Ovary (tissue), 3 donors: ENCODE measurements around the gene WDR26.

Experiments used
- POLR2A ChIP-seq: fragments of 450-650 bp; IDR thresholded peaks from one replicate; pipeline ENCODE4 v1.6.1; 2017; ENCODE audit warnings: antibody characterized with exemption, mild to moderate bottlenecking, moderate library complexity
- TF ChIP-seq, protein P1 (sequence below), 3 donors: fragments of 450-650 bp in 2 of 3; fragments of 200-600 bp in 1 of 3; IDR thresholded peaks; one replicate each; pipeline versions ENCODE4 v1.5.1 to v1.8.0; 2016 to 2022; ENCODE audit warnings: antibody characterized with exemption in 3 of 3, mild to moderate bottlenecking in 1 of 3
- donor health status: DM: no; HTN: no; CAD: no.

DNA sequence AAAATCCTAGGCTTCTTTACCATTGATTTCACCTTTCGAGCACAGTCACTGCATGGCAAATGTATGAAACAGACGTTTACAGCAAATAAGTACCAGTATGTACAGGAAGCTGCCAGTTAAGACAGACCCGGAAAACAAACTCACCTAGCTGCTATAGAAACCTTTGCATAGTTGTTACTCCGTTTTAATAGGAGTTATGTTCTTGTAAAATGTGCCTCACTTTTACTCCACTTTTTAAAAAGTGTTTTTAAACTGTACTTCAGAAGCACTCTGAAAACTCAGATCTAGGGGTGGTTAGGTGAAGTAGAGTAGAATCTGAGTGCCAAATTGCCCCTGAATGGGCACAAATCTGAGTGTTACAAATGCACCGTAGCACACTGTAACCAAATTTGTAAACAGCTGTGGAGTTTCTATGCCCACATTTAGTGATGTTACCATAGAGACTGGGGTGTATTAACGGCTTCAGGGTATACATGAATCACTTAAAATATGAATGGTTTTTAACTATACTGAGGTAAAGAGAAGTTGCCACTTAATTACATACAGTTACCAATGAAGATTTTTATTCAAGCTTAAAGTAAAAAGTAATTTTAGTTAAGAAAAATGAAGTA lies 47.2 kb downstream of the WDR26 start:
- no peak for TF ChIP-seq POLR2A
- TF ChIP-seq, protein P1, sequence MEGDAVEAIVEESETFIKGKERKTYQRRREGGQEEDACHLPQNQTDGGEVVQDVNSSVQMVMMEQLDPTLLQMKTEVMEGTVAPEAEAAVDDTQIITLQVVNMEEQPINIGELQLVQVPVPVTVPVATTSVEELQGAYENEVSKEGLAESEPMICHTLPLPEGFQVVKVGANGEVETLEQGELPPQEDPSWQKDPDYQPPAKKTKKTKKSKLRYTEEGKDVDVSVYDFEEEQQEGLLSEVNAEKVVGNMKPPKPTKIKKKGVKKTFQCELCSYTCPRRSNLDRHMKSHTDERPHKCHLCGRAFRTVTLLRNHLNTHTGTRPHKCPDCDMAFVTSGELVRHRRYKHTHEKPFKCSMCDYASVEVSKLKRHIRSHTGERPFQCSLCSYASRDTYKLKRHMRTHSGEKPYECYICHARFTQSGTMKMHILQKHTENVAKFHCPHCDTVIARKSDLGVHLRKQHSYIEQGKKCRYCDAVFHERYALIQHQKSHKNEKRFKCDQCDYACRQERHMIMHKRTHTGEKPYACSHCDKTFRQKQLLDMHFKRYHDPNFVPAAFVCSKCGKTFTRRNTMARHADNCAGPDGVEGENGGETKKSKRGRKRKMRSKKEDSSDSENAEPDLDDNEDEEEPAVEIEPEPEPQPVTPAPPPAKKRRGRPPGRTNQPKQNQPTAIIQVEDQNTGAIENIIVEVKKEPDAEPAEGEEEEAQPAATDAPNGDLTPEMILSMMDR (IDR thresholded peaks at IDR 0.05), result no peak
